ENCODE data around the gene PCSK7.

Gene PCSK7

GRCh38 chr11:117255966-117256365 is 24.1 kb upstream of the PCSK7 start (continued):
- no peak for TF ChIP-seq CREB5 (CRISPR knock-in tag; IDR thresholded peaks at IDR 0.05; ENCODE audit: low read depth)

GRCh38 chr11:117251506-117251905 is 19.6 kb upstream of the PCSK7 start:
- ATAC-seq, result no peak
- TF ChIP-seq ISL1 (CRISPR knock-in tag; IDR thresholded peaks at IDR 0.05), result no peak
- no peak for TF ChIP-seq ZFP30 (CRISPR knock-in tag; IDR thresholded peaks at IDR 0.05)
- no peak for TF ChIP-seq PATZ1 (CRISPR knock-in tag; IDR thresholded peaks at IDR 0.05; ENCODE audit: borderline replicate concordance)
- no peak for TF ChIP-seq ZC3H10 (CRISPR knock-in tag; IDR thresholded peaks at IDR 0.05)
- TF ChIP-seq CSDC2 (CRISPR knock-in tag; IDR thresholded peaks at IDR 0.05), result no peak
- TF ChIP-seq BACH2 (CRISPR knock-in tag; IDR thresholded peaks at IDR 0.05; ENCODE audit: borderline replicate concordance), result no peak
- no peak for TF ChIP-seq SNAI2 (CRISPR knock-in tag; IDR thresholded peaks at IDR 0.05)
- TF ChIP-seq CSRNP3 (CRISPR knock-in tag; IDR thresholded peaks at IDR 0.05), result no peak
- TF ChIP-seq ZNF70 (CRISPR knock-in tag; IDR thresholded peaks at IDR 0.05), result no peak

- TF ChIP-seq ESRRG (CRISPR knock-in tag; IDR thresholded peaks at IDR 0.05), result no peak
- ATAC-seq, result no peak
Measured at GRCh38 chr11:117249571-117249970, 17.7 kb upstream of the PCSK7 start.

- TF ChIP-seq TSHZ2 (CRISPR knock-in tag; IDR thresholded peaks at IDR 0.05) (no peak), BACH2 (CRISPR knock-in tag; IDR thresholded peaks at IDR 0.05; ENCODE audit: borderline replicate concordance) (no peak), ZNF8 (CRISPR knock-in tag; IDR thresholded peaks at IDR 0.05) (no peak), ARNTL (CRISPR knock-in tag; IDR thresholded peaks at IDR 0.05; ENCODE audit: borderline replicate concordance, low read depth) (no peak), ZC3H10 (CRISPR knock-in tag; IDR thresholded peaks at IDR 0.05) (no peak), ESRRG (CRISPR knock-in tag; IDR thresholded peaks at IDR 0.05) (no peak), POU6F1 (CRISPR knock-in tag; IDR thresholded peaks at IDR 0.05; ENCODE audit: borderline replicate concordance, low read depth) (no peak), PPARA (CRISPR knock-in tag; IDR thresholded peaks at IDR 0.05; ENCODE audit: borderline replicate concordance) (no peak), SNAI2 (CRISPR knock-in tag; IDR thresholded peaks at IDR 0.05) (no peak), ISL1 (CRISPR knock-in tag; IDR thresholded peaks at IDR 0.05) (no peak), GLIS3 (CRISPR knock-in tag; IDR thresholded peaks at IDR 0.05) (no peak)
- no peak for ATAC-seq
Measured at GRCh38 chr11:117248341-117248740, 16.5 kb upstream of the PCSK7 start.

GRCh38 chr11:117239295-117239694 is 7.4 kb upstream of the PCSK7 start:
- peak; percentile 100 for ATAC-seq
- TF ChIP-seq TOX (CRISPR knock-in tag; IDR thresholded peaks at IDR 0.05; ENCODE audit: borderline replicate concordance) (no peak), ZC3H10 (CRISPR knock-in tag; IDR thresholded peaks at IDR 0.05) (0 out of 2 replicates have a peak, but pooled peaks have one; percentile 12), ZFP3 (CRISPR knock-in tag; IDR thresholded peaks at IDR 0.05) (no peak), CREB5 (CRISPR knock-in tag; IDR thresholded peaks at IDR 0.05; ENCODE audit: low read depth) (no peak)

Data from SK-N-SH treated with all-trans-retinoic acid at 6 μM for 48 hours (cell line).